K562 (cell line): Measurements from ENCODE around the gene GDF7. TPM values are rescaled to one million over a fixed set of nuclear protein-coding genes. Genes with fewer than 3 reads are reported as not detected.

Source experiments
- ATAC-seq: fragments of 200-7000 bp; cut with Tn5 transposase; 3 replicates; pipeline ENCODE4 v1.9.1; 2020; ENCODE audit warnings: moderate library complexity
- BruUV-seq: library from RNA; stranded (reverse); fragments of 400-500 nt; replicated peaks from 2 replicates; lab custom pipeline; 2021; lab: Mats Ljungman, UMichigan
- CTCF ChIA-PET: fragments of 300-600 bp; formaldehyde crosslinking; extraction: SDS; loops from one replicate; lab custom pipeline; 2021; ENCODE audit warnings: low intra/inter-chr PET ratio; lab: Yijun Ruan, JAX
- POLR2A ChIA-PET: fragments of 300-600, 350-650 bp; sonication (Branson Sonifier 250); formaldehyde crosslinking; extraction: SDS; loops from one replicate; lab custom pipeline; 2021; ENCODE audit warnings: antibody characterized with exemption, inconsistent platforms; lab: Yijun Ruan, JAX
- DNase-seq, 4 experiments: peaks; one replicate each; pipeline versions ENCODE4 v3.0.0 to v3.0.0-alpha.2; 2011 to 2018; ENCODE audit warnings: low spot score in 3 of 4, mixed read lengths in 3 of 4; ENCODE audit errors: extremely low read depth in 1 of 4
- FAIRE-seq: peaks from 2 replicates; lab custom pipeline; 2011; peaks lifted over from hg19 to GRCh38; lab: Jason Lieb, UNC
- H2AFZ ChIP-seq: 2 replicates; pipeline ENCODE4 v1.6.0; 2011; ENCODE audit warnings: low read depth, low read length, control low read depth, inconsistent platforms
- H3K27ac ChIP-seq: fragments of 200-600 bp; 3 replicates; pipeline ENCODE4 v1.8.0; 2011; ENCODE audit warnings: low read depth, mild to moderate bottlenecking, control low read depth, inconsistent platforms, low read length, moderate library complexity, mixed read lengths; ENCODE audit errors: extremely low read depth
- H3K27me3 ChIP-seq, 2 experiments: fragments of 300-600 bp in 1 of 2; 2 replicates in 1 of 2; 3 replicates in 1 of 2; pipeline versions ENCODE4 v1.6.0 to v1.8.0; 2011; ENCODE audit warnings: inconsistent platforms in 2 of 2, low read length in 2 of 2, mild to moderate bottlenecking in 1 of 2, mixed read lengths in 1 of 2, moderate library complexity in 1 of 2; ENCODE audit not compliant: control insufficient read depth in 2 of 2, insufficient read depth in 2 of 2
- H3K36me3 ChIP-seq: fragments of 300-600 bp; 3 replicates; pipeline ENCODE4 v1.8.0; 2011; ENCODE audit warnings: mild to moderate bottlenecking, low read length, inconsistent platforms; ENCODE audit not compliant: control insufficient read depth, insufficient read depth
- H3K4me1 ChIP-seq, 2 experiments: fragments of 200-600 bp in 1 of 2; replicated peaks in 1 of 2; 2 replicates in 1 of 2; 3 replicates in 1 of 2; pipeline versions ENCODE4 v1.5.1 to v1.8.0; 2011; ENCODE audit warnings: inconsistent platforms in 2 of 2, low read length in 2 of 2, mild to moderate bottlenecking in 1 of 2, mixed read lengths in 1 of 2, moderate library complexity in 1 of 2; ENCODE audit not compliant: control insufficient read depth in 2 of 2, insufficient read depth in 2 of 2
- H3K4me2 ChIP-seq: 2 replicates; pipeline ENCODE4 v1.6.1; 2011; ENCODE audit warnings: low read length, control low read depth, inconsistent platforms, mixed read lengths; ENCODE audit not compliant: insufficient read depth
- H3K4me3 ChIP-seq: fragments of 200-600 bp; sonication (generic), shearing (Covaris generic); 2 replicates; pipeline ENCODE4 v1.5.1; 2016; ENCODE audit warnings: control low read depth, inconsistent platforms
- H3K79me2 ChIP-seq: fragments of 200-600 bp; 3 replicates; pipeline ENCODE4 v1.8.0; 2011; ENCODE audit warnings: low read length, inconsistent platforms; ENCODE audit not compliant: control insufficient read depth, insufficient read depth
- H3K9ac ChIP-seq, 2 experiments: 2 replicates each; pipeline versions ENCODE4 v1.6.0 to v1.6.1; 2011; ENCODE audit warnings: low read depth in 2 of 2, low read length in 2 of 2, control low read depth in 1 of 2, inconsistent platforms in 1 of 2, mild to moderate bottlenecking in 1 of 2, mixed read lengths in 1 of 2; ENCODE audit not compliant: insufficient read depth in 1 of 2
- H3K9me1 ChIP-seq: one replicate; pipeline ENCODE4 v1.6.0; 2011; ENCODE audit warnings: inconsistent platforms, mild to moderate bottlenecking, low read length, moderate library complexity; ENCODE audit not compliant: control insufficient read depth, insufficient read depth
- H3K9me3 ChIP-seq: replicated peaks from 2 replicates; pipeline ENCODE4 v1.5.1; 2011; ENCODE audit warnings: low read depth, low read length, inconsistent platforms; ENCODE audit not compliant: control insufficient read depth, insufficient read depth
- H4K20me1 ChIP-seq: replicated peaks from 2 replicates; pipeline ENCODE4 v1.6.1; 2011; ENCODE audit warnings: low read length, inconsistent platforms, mixed read lengths; ENCODE audit not compliant: control insufficient read depth, insufficient read depth
- ATF4 ChIP-seq: fragments of 450-650 bp; formaldehyde crosslinking; IDR thresholded peaks from 2 replicates; pipeline ENCODE4 v1.4.0; 2022; ENCODE audit warnings: mild to moderate bottlenecking, moderate library complexity
- ESRRB ChIP-seq: fragments of 250-450 bp; sonication (Bioruptor Pico); IDR thresholded peaks from 2 replicates; pipeline ENCODE4 v1.5.0; 2020; ENCODE audit warnings: mild to moderate bottlenecking, moderate library complexity, borderline replicate concordance
- GTF2B ChIP-seq: IDR thresholded peaks from 2 replicates; pipeline ENCODE4 v1.6.1; 2011; ENCODE audit not compliant: insufficient read length; ENCODE audit errors: extremely low read depth
- XRCC4 ChIP-seq: IDR thresholded peaks from one replicate; pipeline ENCODE4 v1.6.1; 2011; ENCODE audit not compliant: insufficient read depth, insufficient read length; ENCODE audit errors: extremely low read depth
- WGBS: fragments of 100-300 bp; shearing (Covaris generic); methylation state at CpG from one replicate; pipeline ENCODE4 v1.1.6; 2016; ENCODE audit warnings: low coverage, mixed read lengths; ENCODE audit not compliant: insufficient coverage; ENCODE audit errors: missing lambda C conversion rate; 5-methylcytosine and 5-hydroxymethylcytosine counted together
- in situ Hi-C: fragments of 300-500 bp; cut with MboI; formaldehyde crosslinking; loops from 4 replicates; pipeline ENCODE4 v1.15.0; 2018; ENCODE audit warnings: inconsistent platforms, mixed read lengths
- intact Hi-C: fragments of 100-400 bp; cut with micrococcal nuclease; formaldehyde crosslinking; loops from 2 replicates; pipeline ENCODE4 v1.14.2; 2022
- polyA plus RNA-seq, 8 experiments: library from polyadenylated mRNA; depleted of rRNA in 4 of 8; stranded (reverse) in 5 of 8; unstranded in 3 of 8; fragments of >200 nt; fragmentation: Nextera tagmentation in 2 of 8; fragmentation: Illumina TruSeq in 1 of 8; extraction: Ambion mirVana in 2 of 8; extraction: Trizol in 1 of 8; gene quantifications; 2 replicates each; pipeline versions ENCODE4 v1.2.1 to v1.2.3, GENCODE V29; 2011 to 2014; ENCODE audit warnings: inconsistent platforms in 1 of 8, missing spikeins in 1 of 8
- total RNA-seq, 7 experiments: library from RNA; depleted of rRNA in 6 of 7; stranded (reverse); fragments of >200 nt in 6 of 7; fragmentation: Illumina TruSeq in 2 of 7; extraction: Trizol in 2 of 7; gene quantifications; 2 replicates each; pipeline versions ENCODE4 v1.2.1 to v1.2.3, GENCODE V29; 2011 to 2021; ENCODE audit warnings: low replicate concordance in 1 of 7

The GDF7 gene
- total and polyA plus RNA-seq, 9 of the 15 experiments (the other 6 are each of a cell fraction or from before 2014, with no cell fraction given) = 0.01 TPM; not detected in 7

- Histone ChIP-seq H3K4me2 (no peak overlapping the region), H2AFZ (no peak overlapping the region), H3K9me3 (no peaks in the 10 kb centered on the region), H3K79me2 (no peaks in the 10 kb centered on the region), H4K20me1 (no peaks in the 10 kb centered on the region; the same call in 1 of the 2 replicates), H3K4me3 (no peak overlapping the region), H3K27ac (no peak overlapping the region), H3K9me1 (no peaks in the 10 kb centered on the region), H3K27me3 (peaks cover 22 to 67% of the 10 kb centered on the region in 2 experiments), H3K4me1 (peaks cover 0 to 21% of the 10 kb centered on the region in 2 experiments; a peak in 2 of 5 replicates), H3K9ac (no peak overlapping the region), H3K36me3 (no peaks in the 10 kb centered on the region)
- intact Hi-C loops (no loop called here), in situ Hi-C loops (loop anchor here (25.0 kb wide), 1 partner anchor 591 kb away; no protein-coding TSS in a partner anchor)
- FAIRE-seq (no peak), ATAC-seq (no peak), DNase-seq (no peak)
- TF ChIP-seq GTF2B (no peak), ESRRB (CRISPR knock-in tag) (no peak), ATF4 (CRISPR knock-in tag) (no peak), XRCC4 (no peak)
- POLR2A ChIA-PET = interaction anchor here (0.7 kb wide), 1 partner anchor 64 kb away, joined by 3 read pairs; no protein-coding TSS in a partner anchor
- CTCF ChIA-PET = no interaction called here
- no TSS peak for BruUV-seq
- 1% methylated on average over 12 of the region's 13 CpGs for WGBS
Observed at GRCh38 chr2:20671736-20672080, 4.8 kb downstream of the GDF7 start.
